EH (cell line): Measurements from ENCODE around the gene KSR1.
A peak's percentile ranks its signal among the peaks of the same experiment; 100 is the strongest.

ENCODE experiments used
- DNase-seq: peaks from one replicate; pipeline ENCODE4 v3.0.0-alpha.2; 2015; ENCODE audit warnings: low read depth

The KSR1 gene

DNA sequence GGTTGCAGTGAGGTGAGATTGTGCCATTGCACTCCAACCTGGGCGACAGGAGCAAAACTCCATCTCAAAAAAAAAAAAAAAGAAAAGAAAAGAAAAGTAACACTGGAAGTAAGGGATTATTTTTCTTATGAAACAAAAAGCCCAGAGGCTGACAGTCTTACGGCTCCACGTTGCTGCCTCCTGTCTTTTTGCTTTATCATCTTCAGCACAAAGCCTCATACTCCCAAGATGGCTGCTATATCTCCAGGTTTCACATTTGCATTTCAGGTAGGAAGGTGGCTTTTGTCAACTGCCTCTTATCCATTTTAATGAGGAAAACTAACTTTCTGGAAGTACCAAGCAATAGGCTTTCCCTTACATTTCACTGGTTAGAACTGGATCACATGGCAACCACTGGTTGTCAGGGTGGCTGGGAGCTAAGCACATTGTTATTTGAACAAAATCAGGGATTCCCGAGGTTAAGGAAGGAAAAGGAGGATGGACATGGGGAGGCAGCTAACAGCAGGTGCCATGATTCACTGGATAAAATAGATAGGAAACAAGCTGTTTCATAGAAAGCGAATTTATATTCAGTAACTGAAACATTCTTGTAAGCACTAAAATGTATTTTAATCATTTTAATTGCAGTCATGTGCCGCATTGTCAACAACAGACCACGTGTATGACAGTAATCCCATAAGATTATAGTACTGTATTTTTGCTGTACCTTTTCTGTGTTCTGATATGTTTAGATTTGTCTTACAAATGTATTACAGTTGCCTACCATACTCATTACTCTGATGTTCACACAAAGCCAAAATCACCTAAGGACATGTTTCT is 58.6 kb downstream of the KSR1 start:
- no peak for DNase-seq

GRCh38 chr17:27518048-27518447 is 61.8 kb downstream of the KSR1 start:
- DNase-seq = no peak

DNA sequence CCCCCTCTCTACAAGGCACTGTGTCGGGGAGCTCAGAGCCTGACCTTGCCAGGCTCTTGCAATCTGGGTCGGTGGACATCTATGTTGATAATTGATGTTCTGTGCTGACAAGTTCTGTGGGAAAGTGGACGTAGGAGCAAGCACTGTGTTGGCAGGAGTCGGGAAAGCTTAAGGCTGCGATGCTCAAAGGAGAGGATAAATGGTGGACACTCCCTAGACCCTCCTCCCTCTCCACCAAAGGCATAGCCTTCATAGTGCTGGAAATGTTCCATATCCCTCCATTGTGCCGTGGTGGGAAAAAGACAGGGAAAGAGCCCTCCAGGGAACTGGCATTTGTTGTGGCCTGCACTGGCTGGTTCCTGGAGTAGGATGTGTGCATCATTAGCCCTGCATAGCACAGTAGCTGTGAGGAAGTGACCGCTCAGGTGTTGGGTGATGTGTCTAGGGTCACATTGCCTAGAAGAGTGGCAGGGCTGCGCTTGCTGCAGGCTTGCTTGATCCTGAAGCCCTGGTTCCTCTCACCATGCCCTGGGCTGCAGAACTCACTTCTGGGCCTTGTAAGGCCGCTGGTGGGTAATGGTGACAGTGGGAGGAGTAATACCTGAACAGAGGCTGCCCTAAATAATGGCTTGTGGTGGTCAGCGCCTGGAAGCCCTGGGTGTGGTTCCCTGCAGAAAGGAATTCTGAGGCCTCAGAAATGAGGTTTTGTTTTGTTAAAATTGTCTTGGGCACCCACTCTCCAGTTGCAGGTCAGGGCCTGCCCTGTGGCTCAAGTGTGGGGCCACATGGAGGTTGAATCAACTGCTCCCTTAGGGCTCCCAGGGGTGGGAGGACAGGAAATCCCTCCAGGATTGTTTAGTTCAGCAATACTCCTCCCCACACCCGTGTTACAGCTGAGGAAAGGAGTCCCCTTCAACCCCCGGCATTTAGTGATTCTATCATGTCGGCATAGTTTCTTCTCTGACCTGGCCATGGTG is 62.6 kb downstream of the KSR1 start:
- DNase-seq = no peak

- DNase-seq = no peak
Observed at GRCh38 chr17:27519550-27519949, 63.3 kb downstream of the KSR1 start.

GRCh38 chr17:27520491-27521185 is 64.4 kb downstream of the KSR1 start:
- DNase-seq = no peak

DNA sequence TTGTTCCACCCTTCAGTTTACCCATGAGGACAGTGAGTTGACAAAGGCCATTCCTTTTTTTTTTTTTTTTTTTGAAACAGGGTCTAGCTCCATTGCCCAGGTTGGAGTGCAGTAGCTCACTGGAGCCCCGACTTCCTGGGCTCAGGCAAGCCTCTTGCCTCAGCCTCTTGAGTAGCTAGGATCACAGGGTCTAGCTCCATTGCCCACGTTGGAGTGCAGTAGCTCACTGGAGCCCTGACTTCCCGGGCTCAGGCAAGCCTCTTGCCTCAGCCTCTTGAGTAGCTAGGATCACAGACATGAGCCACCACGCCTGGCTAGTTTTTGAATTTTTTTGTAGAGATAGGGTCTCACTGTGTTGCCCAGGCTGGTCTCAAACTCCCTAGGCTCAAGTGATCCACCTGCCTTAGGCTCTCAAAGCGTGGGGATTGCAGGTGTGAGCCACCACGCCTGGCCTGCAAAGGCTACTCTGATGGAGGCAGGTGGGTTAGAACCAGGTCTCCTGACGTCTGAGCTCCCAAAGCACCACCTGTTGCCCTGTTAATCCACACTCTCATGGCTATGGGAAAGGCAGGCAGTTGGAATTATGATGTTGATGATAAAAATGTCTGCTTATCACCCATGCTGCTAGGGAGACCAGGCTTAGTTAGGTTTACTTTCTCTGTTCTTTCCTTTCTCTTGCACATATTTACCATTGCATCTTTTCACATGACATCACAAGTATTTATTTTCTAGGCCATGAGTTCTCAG is 65.2 kb downstream of the KSR1 start:
- no peak for DNase-seq

DNA sequence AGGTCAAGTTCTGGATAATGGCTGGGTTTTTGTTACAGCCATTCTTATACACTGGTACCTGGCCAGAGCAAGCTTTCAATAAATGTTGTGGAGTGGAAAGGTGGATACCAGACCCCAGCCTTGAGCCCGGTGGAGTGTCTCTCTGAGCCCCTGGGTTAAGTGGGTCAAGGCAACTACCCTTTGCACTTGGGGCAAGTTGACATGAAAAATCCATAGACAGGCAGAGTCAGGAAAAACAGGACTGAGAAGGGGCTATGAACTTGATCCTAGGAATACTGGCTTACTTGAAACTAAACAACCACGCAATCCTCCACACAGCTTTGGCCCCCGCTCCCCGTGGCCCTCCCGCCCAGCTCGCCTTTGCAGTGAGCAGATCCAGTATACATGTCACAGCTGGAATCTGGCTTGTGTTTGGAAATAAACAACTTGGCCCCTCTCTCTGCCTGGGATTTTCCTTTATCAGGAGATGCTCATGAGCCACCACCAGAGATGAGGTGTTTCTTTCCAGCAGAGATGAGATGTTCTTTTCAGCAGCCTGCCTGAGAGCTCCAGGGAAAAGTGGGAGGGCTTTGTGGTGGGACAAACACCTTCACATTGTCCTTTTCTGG is 65.9 kb downstream of the KSR1 start:
- no peak for DNase-seq

- no peak for DNase-seq
Observed at GRCh38 chr17:27523712-27524111, 67.5 kb downstream of the KSR1 start.

DNA sequence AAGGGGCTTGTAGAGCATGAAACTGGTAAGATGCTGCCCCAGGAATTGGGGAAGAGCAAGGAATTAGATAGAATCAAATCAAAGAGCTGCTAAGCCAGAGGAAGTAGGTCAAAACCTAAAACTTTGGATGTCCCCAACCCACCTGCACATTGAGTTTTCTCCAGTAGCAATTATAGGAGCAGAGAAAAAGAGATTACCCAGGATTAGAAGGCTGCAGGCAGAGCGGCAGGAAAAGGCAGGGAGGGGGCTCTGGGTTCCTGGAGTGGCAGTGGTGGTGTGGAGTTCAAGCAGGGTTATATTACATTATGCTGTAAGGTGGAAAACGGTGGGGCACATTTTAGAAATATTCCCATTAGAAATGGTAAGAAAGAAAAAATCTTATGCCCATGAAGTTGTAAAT is 68.3 kb downstream of the KSR1 start:
- no peak for DNase-seq

GRCh38 chr17:27525316-27525715 is 69.1 kb downstream of the KSR1 start:
- DNase-seq = no peak

GRCh38 chr17:27525836-27526603 is 69.8 kb downstream of the KSR1 start:
- no peak for DNase-seq

- DNase-seq = peak; percentile 62
Observed at GRCh38 chr17:27526604-27527002, 70.4 kb downstream of the KSR1 start.

GRCh38 chr17:27529230-27529796 is 73.1 kb downstream of the KSR1 start:
- peak; percentile 54 for DNase-seq

GRCh38 chr17:27530764-27531391 is 74.6 kb downstream of the KSR1 start:
- no peak for DNase-seq

- DNase-seq = no peak
Observed at GRCh38 chr17:27531469-27531961, 75.3 kb downstream of the KSR1 start.

GRCh38 chr17:27532269-27533263 is 76.3 kb downstream of the KSR1 start:
- no peak for DNase-seq

DNA sequence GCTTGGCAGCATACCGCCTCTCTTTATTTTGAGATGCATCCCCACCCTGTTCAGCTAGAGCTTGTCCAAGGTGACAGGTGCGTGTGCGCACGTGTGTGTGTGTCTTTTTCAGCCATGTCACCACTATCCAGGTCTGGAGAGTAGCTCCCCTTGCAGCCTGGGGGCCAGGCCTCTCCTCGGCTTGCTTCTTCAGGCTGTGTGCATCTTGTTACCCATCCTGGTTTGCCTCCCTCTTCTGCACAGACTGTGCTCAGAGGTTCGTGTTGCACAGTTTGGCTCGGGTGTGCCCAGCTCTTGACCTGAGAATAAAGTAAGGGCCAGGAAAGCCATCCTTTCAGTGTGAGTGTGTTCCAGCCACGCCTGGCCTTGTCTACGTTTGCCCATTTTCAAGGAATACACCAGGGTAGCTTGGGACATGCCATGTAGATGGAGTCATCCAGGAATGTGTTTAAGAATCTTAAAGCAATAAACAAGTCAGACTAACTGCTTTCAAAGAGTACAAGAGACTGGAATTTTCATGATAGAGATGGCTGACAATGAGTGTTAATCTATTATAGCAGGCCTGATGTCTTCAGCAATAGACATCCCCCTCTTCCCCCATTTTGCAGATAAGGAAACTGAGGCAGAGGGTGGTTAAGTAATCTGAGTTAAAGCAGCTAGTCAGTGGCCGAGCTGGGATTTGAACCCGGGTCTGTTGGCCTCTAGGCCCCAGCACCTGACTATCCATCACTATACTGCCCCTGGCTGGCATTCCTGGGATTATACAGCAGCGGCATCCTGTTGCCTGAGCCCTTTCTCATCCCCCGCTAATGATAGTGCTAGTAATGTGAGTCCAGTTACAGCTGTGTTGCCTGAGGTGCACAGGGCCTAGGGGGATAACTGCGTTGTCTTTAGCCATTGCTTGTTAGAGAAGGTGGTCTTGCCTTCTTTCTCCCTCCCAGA is 77.9 kb downstream of the KSR1 start:
- peak; percentile 96 for DNase-seq
